ENCODE data around the gene KYAT1.
"Not testable (repeated sequence)": the region's sequence is repeated elsewhere in the genome, so short reads cannot be mapped to it uniquely, and the experiment has no call there.

DNA sequence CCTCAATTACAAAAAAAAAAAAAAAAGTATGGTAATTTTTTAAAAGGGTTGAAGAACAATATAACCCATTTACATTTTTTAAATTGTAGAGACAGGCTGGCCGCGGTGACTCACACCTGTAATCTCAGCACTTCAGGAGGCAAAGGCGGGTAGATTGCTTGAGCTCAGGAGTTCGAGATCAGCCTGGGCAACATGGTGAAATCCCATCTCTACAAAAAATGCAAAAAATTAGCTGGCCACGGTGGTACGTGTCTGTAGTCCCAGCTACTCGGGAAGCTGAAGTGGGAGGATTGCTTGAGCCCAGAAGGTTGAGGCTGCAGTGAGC is 10.8 kb downstream of the KYAT1 start:
- TF ChIP-seq SREBF2 (IDR thresholded peaks at IDR 0.05); JUNB (IDR thresholded peaks at IDR 0.05); RCOR1 (IDR thresholded peaks at IDR 0.05; ENCODE audit: low read depth, low read length): not testable (repeated sequence)
